HG03378 (cell line): ENCODE data around the gene CDH23.

Experiments used
- ATAC-seq: cut with Tn5 transposase; IDR thresholded peaks from one replicate; pipeline ENCODE4 v1.9.1; 2021; ENCODE audit warnings: mild to moderate bottlenecking, moderate library complexity; ENCODE audit not compliant: unreplicated experiment

The CDH23 gene

GRCh38 chr10:71437537-71438092 lies 40.9 kb downstream of the CDH23 start:
- no peak for ATAC-seq

- ATAC-seq, result no peak
Observed at GRCh38 chr10:71438761-71439160, 42.0 kb downstream of the CDH23 start.

- ATAC-seq, result no peak
Observed at GRCh38 chr10:71439670-71440425, 43.1 kb downstream of the CDH23 start.

- ATAC-seq, result no peak
Observed at GRCh38 chr10:71440506-71441035, 43.9 kb downstream of the CDH23 start.

- no peak for ATAC-seq
Observed at GRCh38 chr10:71442000-71442399, 45.3 kb downstream of the CDH23 start.

GRCh38 chr10:71442859-71443570 lies 46.3 kb downstream of the CDH23 start:
- no peak for ATAC-seq

GRCh38 chr10:71443676-71444075 lies 47.0 kb downstream of the CDH23 start:
- no peak for ATAC-seq

- no peak for ATAC-seq
Observed at GRCh38 chr10:71444284-71445054, 47.7 kb downstream of the CDH23 start.

GRCh38 chr10:71447676-71448075 lies 51.0 kb downstream of the CDH23 start:
- no peak for ATAC-seq

- no peak for ATAC-seq
Observed at GRCh38 chr10:71448146-71448545, 51.4 kb downstream of the CDH23 start.

- no peak for ATAC-seq
Observed at GRCh38 chr10:71449026-71449425, 52.3 kb downstream of the CDH23 start.

GRCh38 chr10:71451754-71452153 lies 55.0 kb downstream of the CDH23 start:
- ATAC-seq, result no peak

- no peak for ATAC-seq
Observed at GRCh38 chr10:71453186-71453585, 56.5 kb downstream of the CDH23 start.

- ATAC-seq, result no peak
Observed at GRCh38 chr10:71454347-71454746, 57.6 kb downstream of the CDH23 start.

- ATAC-seq, result no peak
Observed at GRCh38 chr10:71455035-71455434, 58.3 kb downstream of the CDH23 start.

- no peak for ATAC-seq
Observed at GRCh38 chr10:71456631-71457030, 59.9 kb downstream of the CDH23 start.

GRCh38 chr10:71457908-71458307 lies 61.2 kb downstream of the CDH23 start:
- ATAC-seq, result no peak

GRCh38 chr10:71458387-71458786 lies 61.7 kb downstream of the CDH23 start:
- ATAC-seq, result no peak

GRCh38 chr10:71459513-71459912 lies 62.8 kb downstream of the CDH23 start:
- ATAC-seq, result no peak

- no peak for ATAC-seq
Observed at GRCh38 chr10:71460615-71461014, 63.9 kb downstream of the CDH23 start.

- ATAC-seq, result no peak
Observed at GRCh38 chr10:71461457-71461856, 64.7 kb downstream of the CDH23 start.
